ENCODE results near the gene GPR157.
"Not testable (repeated sequence)": the region's sequence is repeated elsewhere in the genome, so short reads cannot be mapped to it uniquely, and the experiment has no call there.

GPR157 gene

DNA sequence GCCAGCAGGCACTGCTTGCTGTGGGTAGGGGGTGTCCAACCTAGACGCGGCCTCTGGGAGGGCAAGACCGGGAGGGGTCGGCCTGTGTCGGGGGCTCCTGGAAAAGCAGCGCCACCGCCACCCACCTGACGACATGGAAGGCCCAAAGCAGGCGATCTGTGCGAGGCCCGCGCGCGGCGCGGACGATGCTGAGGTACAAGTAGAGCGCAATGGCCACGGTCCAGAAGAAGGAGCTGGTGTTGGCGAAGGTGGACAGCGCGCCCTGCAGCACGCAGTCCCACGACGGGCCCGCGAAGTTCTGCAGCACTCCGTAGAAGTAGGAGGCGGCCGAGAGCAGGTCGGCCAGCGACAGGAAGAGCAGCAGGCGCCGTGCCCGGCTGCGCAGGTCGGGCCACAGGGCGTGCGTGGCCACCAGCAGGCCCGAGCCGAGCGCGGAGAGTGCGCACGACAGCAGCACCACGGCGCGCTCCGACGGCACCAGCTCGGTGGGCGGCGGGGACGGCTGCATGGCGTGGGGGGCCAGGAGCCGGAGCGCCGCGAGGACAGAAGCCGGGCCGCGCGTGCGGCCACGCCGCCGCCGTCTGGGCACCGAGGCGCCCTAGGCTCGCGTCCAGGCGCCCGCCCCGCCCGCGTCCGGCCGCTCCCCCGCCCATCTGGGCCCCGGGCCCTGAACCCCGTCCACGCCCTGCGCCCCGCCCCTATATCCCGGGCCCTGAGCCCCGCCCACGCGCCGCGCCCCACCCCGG is at the start of gene GPR157:
Gene GPR157 (minus strand): TSS at position 583 of the 746 bp plus-strand sequence. CDS start 75 bp downstream, at position 508.
- DNase-seq (ENCODE audit: low read depth, low spot score): peak; percentile 62

GRCh38 chr1:9174762-9175161 is 45.9 kb upstream of the GPR157 start:
- no peak for DNase-seq (ENCODE audit: low read depth, low spot score)

DNA sequence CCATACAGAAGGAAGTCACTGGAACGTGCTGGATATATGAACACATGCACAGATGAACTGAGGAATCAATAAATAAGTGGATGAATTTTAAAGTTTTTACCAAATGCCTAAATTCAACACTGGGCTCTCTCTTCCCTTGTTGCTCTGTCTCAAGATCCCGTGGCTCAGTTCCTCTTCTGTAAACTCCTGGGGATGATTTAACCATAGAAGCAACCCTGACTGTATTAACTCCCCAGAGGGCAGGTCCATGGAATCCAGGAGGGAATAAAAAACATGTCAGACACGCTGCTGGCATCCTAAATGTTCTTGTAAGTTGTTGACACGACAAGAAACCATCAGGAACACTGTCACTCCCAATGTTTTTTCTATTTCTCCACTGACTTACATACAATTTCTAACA is 45.3 kb upstream of the GPR157 start:
- DNase-seq (ENCODE audit: low read depth, low spot score): no peak

- DNase-seq (ENCODE audit: low read depth, low spot score): no peak
These were observed 40.8 kb upstream of the GPR157 start for GRCh38 chr1:9169601-9170137.

DNA sequence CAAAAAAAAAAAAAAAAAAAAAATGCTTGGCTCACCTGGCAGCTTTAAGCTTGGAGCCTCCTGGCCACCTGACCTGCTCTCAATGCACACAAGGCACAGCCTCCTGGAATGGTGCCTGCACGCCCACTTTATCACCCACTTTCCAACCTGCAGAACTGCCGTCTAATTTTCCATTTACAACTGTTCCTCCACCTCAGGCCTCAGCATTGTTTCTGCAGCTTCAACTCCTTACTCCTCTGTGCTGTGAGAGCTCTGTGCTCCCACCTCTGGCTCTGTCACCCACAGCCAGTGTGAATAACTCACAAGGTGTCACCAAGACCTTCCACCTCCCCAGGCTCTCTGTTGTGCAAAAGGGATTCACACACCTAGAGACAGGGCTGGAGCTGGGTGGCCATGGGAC is 38.7 kb upstream of the GPR157 start:
- no peak for DNase-seq (ENCODE audit: low read depth, low spot score)

- DNase-seq (ENCODE audit: low read depth, low spot score): peak; percentile 43
These were observed 37.7 kb upstream of the GPR157 start for GRCh38 chr1:9166289-9167235.

DNA sequence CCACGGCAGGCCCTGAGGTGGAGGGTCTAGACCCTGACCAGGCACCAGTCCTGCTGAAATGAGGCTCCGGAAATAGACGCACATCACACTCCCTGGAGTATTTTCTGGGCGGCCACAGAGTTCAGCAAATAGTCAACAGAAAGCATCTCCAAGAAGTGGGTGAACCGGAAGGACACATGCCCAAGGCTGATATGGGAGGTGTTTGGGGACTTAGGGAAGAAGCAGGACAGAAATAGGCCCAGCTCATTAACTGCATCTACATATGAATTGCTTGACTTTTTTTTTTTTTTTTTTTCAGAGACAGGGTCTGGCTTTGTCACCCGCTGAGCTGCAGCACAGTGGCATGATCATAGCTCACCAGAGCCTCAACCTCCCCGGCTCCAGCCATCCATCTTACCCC is 36.5 kb upstream of the GPR157 start:
- DNase-seq (ENCODE audit: low read depth, low spot score): peak; percentile 80

- no peak for DNase-seq (ENCODE audit: low read depth, low spot score)
These were observed 36.0 kb upstream of the GPR157 start for GRCh38 chr1:9164919-9165318.

DNA sequence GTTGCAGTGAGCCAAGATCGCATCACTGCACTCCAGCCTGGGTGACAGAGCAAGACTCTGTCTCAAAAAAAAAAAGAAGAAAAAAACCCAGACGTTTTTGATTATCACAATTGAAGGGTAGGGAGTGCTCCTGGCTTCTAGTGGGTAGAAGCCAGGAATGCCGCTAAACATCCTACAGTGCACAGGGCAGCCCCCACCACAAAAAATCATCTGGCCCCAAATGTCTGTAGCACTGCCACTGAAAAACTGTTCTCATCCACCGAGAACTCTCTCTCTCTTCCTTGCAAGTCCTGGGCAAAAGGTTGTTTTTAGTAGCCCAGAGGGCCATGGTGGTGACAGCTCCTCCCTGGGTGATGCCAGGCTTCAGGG is 35.6 kb upstream of the GPR157 start:
- no peak for DNase-seq (ENCODE audit: low read depth, low spot score)

DNA sequence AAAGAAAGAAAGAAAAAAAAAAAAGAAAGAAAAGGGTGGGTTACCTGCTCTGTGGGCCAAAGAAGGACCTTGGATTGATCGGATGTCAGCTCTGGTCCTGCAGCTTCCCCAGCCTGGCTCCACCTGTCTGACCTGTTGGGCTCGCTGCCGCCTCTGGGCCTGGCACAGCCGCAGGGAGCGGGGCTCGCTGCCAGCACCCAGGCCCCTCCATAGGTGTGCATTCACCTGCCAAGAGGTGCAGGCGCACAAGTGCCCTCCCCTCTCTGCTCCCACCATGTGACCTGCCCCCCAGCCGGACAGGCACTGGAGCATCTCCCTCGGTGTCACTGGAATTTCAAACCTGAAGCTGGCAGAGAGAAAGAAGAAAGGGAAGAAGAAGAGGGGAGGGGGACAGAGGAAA is 33.1 kb upstream of the GPR157 start:
- peak; percentile 21 for DNase-seq (ENCODE audit: low read depth, low spot score)

DNA sequence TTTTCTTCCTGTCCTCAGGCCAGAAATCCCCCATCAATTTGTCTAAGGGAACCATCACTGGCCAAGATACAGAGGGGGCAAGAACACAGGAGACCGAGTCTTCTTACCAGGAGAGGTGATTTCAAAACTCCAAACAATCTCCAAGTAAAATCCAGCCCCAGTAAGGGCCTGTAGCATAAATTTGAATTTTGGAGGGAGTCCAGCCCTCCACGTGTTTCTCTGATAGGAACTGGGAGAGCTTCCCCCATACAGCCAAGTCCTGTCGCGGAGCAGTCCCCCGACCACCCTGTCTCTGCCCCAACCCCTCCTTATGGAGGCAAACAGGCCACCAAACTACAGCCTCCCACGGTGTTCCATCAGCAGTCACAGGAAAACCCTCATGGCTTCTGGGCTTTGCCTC is 32.4 kb upstream of the GPR157 start:
- DNase-seq (ENCODE audit: low read depth, low spot score): no peak

DNA sequence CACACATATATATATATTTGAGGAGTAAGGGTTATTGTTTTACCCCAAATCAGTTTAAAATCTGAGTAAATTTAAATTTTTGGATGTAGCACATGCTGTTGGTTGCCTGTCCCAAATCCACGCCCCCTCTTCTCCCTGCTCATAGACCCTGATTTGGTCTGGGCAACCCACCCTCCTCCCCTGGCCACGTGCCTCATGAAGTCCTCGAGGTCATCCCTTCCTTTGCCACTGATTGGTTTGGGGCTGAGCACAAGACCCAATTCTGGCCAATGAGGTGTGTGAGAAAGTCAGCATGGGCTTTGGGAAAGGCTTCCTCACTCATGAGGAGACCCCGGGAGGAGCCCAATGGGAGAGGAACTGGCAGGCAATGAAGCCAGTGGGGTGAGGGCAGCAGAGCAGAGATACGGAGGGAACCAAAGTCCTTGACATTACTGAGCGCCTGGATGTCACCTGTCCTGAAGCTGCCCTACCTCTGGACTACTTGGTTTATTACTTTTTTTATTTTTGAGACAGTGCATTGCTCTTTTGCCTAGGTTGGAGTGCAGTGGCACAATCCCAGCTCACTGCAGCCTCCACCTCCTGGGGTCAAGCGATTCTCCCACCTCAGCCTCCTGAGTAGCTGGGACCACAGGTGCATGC is 31.3 kb upstream of the GPR157 start:
- no peak for DNase-seq (ENCODE audit: low read depth, low spot score)

DNA sequence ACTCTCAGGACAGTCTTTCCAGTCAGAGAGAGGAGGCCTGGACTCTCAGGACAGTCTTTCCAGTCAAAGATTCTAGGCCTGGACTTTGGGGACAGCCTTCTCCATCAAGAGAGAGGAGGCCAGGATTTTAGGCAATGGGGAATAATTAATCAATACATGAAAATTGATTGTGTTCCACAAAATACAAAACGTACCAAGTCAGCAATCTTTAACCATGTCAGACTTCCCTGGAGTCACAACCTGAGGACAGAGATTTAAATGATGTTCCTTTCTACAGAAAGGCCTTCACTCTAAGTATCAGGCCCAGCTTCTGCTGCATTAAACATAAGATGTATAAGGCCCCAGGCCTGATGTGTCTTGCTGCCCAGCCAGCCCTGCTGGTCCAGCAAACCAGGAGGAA is 27.0 kb upstream of the GPR157 start:
- DNase-seq (ENCODE audit: low read depth, low spot score): no peak

DNA sequence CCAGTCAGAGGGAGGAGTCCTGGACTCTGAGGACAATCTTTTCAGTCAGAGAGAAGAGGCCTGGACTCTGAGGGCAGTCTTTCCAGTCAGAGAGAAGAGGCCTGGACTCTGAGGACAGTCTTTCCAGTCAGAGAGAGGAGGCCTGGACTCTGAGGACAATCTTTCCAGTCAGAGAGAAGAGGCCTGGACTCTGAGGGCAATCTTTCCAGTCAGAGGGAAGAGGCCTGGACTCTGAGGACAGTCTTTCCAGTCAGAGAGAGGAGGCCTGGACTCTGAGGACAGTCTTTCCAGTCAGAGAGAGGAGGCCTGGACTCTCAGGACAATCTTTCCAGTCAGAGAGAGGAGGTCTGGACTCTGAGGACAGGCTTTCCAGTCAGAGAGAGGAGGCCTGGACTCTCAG is 26.5 kb upstream of the GPR157 start:
- not testable (repeated sequence) for DNase-seq (ENCODE audit: low read depth, low spot score)

DNA sequence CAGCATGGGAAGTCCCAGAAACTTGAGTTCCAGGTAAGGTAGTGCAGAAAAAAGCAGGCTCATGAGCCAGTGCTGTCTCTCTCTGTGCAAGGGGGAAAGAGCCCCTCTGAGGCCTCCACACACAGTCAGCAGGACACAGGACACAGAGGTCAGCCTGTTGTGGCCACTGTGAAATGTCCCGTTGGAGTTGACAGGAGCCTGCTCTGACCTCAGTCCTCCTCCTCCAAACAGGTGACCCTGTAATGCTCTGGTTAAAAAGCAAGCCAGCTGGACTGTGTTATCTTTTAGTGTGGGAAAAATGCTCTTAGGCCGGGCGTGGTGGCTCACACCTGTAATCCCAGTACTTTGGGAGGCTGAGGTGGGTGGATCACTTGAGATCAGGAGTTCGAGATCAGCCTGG is 24.2 kb upstream of the GPR157 start:
- no peak for DNase-seq (ENCODE audit: low read depth, low spot score)

DNA sequence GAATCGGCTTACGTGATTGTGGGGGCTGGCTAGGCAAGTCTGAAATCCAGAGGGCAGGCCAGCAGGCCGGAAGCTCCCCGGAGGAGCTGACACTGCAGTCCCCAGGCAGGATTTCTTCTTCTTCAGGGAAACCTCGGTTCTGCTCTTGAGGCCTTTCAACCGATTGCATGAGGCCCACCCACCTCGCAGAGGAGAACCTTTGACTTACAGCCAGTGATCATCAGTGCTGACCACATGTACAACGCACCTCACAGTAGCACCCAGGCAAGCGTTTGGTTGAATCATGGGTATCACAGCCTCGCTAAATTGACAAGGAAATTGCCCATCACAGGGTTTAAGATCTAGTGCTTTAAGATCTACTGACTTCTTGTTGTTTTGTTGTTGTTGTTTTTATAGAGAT is 23.6 kb upstream of the GPR157 start:
- DNase-seq (ENCODE audit: low read depth, low spot score): no peak

DNA sequence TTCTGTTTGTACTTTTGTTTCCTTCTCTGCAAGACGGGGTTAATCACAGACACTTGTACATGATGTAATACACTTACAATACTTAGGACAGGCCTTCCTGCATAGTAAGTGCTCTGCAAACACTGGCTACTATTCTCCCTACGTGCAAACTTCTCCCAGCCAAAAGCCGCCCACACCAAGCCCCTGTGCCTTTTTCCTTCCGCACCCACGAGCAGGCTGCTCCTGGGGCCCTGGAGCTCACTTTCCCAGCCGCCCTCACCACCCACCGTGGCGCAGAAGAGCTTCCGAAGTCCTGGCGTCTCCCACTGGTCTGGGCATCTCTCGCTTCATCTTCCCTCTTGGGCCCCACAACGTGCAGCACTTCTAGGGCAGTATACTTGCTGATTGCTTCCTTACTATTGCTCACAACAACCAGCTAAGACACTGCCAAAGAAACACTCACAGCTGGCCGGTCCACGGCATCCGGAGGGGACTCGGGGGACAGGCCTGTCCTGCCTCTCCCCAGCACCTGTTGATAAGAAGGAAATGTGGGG is 22.5 kb upstream of the GPR157 start:
- no peak for DNase-seq (ENCODE audit: low read depth, low spot score)

DNA sequence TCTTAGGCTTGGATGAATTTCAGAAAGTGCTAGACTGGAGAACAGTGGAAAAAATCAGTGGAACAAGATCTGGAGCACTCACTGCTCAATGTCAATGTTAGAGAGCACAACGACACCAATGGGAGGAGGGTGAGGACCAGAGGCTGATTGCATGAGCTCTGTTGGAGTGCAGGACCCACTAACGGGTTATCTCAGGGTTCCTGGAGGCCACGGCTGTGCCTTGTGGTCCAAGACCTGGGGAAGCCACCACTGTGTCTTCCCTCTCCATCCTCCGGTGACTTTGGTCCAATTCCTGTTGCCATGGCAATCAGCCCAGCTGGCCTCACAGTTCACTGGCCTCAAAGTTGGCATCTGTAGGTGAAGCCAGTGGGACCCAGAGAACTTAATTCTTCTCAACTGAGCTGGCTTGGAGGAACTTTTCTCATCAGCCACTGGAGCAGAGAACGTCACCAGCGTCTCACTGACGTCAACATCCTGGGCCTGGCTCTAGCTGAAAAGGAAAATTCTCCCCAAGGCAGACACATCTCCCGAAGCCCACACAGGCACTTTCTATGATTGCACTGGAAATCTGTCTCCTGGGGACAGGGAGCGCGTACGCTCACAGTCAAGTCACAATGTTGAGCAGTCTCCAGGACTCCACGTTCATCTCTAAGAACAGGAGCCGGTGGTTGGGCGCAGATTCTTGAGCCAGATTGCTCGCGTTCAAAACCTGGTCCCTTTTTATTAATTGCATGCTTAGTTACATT is 21.9 kb upstream of the GPR157 start:
- no peak for DNase-seq (ENCODE audit: low read depth, low spot score)

- no peak for DNase-seq (ENCODE audit: low read depth, low spot score)
These were observed 21.1 kb upstream of the GPR157 start for GRCh38 chr1:9149837-9150581.

DNA sequence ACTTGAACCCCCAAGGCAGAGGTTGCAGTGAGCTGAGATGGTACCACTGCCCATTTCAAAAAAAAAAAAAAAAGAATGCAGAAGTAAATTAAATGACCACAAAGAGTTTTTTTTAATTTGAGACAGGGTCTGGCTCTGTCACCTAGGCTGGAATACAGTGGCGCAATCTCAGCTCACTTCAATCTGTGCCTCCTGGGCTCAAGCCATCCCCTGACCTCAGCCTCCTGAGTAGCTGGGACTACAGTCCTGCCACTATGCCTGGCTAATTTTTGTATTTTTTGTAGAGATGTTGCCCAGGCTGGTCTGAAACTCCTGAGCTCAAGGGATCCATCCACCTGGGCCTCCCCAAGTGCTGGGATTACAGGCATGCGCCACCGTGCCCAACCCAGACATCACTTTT is 20.2 kb upstream of the GPR157 start:
- no peak for DNase-seq (ENCODE audit: low read depth, low spot score)

All from ELF-1 (cell line).